Activated CD4-positive, alpha-beta T cell treated with anti-CD3 and anti-CD28 coated beads for 1 hour (primary cell): ENCODE results near the gene NXPH4.

Experiments used
- DNase-seq: peaks from one replicate; pipeline ENCODE4 v3.0.0-alpha.2; 2020

Gene NXPH4

GRCh38 chr12:57244312-57244696, 27.7 kb downstream of the NXPH4 start:
- DNase-seq = no peak

- DNase-seq = no peak
These were observed 30.4 kb downstream of the NXPH4 start for GRCh38 chr12:57247041-57247440.

- no peak for DNase-seq
These were observed 32.5 kb downstream of the NXPH4 start for GRCh38 chr12:57248934-57249742.

- no peak for DNase-seq
These were observed 33.9 kb downstream of the NXPH4 start for GRCh38 chr12:57250541-57250940.

- DNase-seq = no peak
These were observed 34.4 kb downstream of the NXPH4 start, which contains the start of gene STAC3 for GRCh38 chr12:57250956-57251355. Gene STAC3 (minus strand): TSS chr12:57251187. CDS start chr12:57249636, 1,551 bp downstream.

GRCh38 chr12:57254506-57255280, 38.1 kb downstream of the NXPH4 start:
- no peak for DNase-seq

- no peak for DNase-seq
These were observed 39.3 kb downstream of the NXPH4 start for GRCh38 chr12:57255916-57256315.

- no peak for DNase-seq
These were observed 42.7 kb downstream of the NXPH4 start for GRCh38 chr12:57258977-57259970.

- no peak for DNase-seq
These were observed 43.8 kb downstream of the NXPH4 start for GRCh38 chr12:57260366-57260765.

GRCh38 chr12:57261428-57261865, 44.9 kb downstream of the NXPH4 start:
- DNase-seq = no peak

- DNase-seq = no peak
These were observed 45.7 kb downstream of the NXPH4 start for GRCh38 chr12:57262126-57262822.

GRCh38 chr12:57263096-57263495, 46.5 kb downstream of the NXPH4 start:
- DNase-seq = no peak

- DNase-seq = no peak
These were observed 50.1 kb downstream of the NXPH4 start for GRCh38 chr12:57266681-57267080.

- DNase-seq = no peak
These were observed 51.7 kb downstream of the NXPH4 start for GRCh38 chr12:57268264-57268663.

GRCh38 chr12:57270966-57271470, 54.4 kb downstream of the NXPH4 start:
- no peak for DNase-seq

GRCh38 chr12:57272337-57273151, 56.0 kb downstream of the NXPH4 start:
- no peak for DNase-seq

- DNase-seq = no peak
These were observed 56.9 kb downstream of the NXPH4 start for GRCh38 chr12:57273516-57273915.
